Activated CD4-positive, alpha-beta memory T cell treated with anti-CD3 and anti-CD28 coated beads, Interleukin-2, amount 10 ng/mL, durations not matched to agents 7 days and 5 days (primary cell): ENCODE measurements around the gene JPT1. TPM values are rescaled to one million over a fixed set of nuclear protein-coding genes. Genes with fewer than 3 reads are reported as not detected.

ENCODE experiments used
- total RNA-seq, 2 experiments: library from RNA; stranded (reverse); gene quantifications; one replicate each; pipeline ENCODE4 v1.2.3, GENCODE V29; 2021

Gene JPT1
- total RNA-seq, 2 experiments from 2014 or later, result 305 to 329 TPM

Other genes starting within 250 kb of the JPT1 start
- gene USH1G, start 231.3 kb downstream of the JPT1 start, total RNA-seq, result not detected
- gene OTOP2, start 230.2 kb downstream of the JPT1 start, total RNA-seq, result not detected
- not detected for gene OTOP3, start 218.6 kb downstream of the JPT1 start, total RNA-seq
- gene HID1, start 181.8 kb downstream of the JPT1 start, total RNA-seq, result 1 to 10 TPM in 1 of 2 experiments, under 1 TPM in 1; 0.38 to 1.4 TPM
- under 1 TPM; 0.50 to 0.63 TPM for gene CDR2L, start 166.9 kb downstream of the JPT1 start, total RNA-seq
- 10 to 100 TPM; 45.4 to 49.6 TPM for gene MRPL58, start 141.8 kb downstream of the JPT1 start, total RNA-seq
- gene ATP5PD, start 107.5 kb downstream of the JPT1 start, total RNA-seq, result 100 to 1,000 TPM; 242 TPM
- gene KCTD2, start 107.3 kb downstream of the JPT1 start, total RNA-seq, result 10 to 100 TPM; 24.2 to 24.9 TPM
- 10 to 100 TPM; 10.4 TPM for gene SLC16A5, start 66.6 kb downstream of the JPT1 start, total RNA-seq
- gene ARMC7, start 44.5 kb downstream of the JPT1 start, total RNA-seq, result 10 to 100 TPM; 17.1 to 17.9 TPM
- 10 to 100 TPM; 68.2 to 69.4 TPM for gene NT5C, start 22.8 kb downstream of the JPT1 start, total RNA-seq
- gene SUMO2, start 28.4 kb upstream of the JPT1 start, total RNA-seq, result 100 to 1,000 TPM; 548 to 559 TPM
- 100 to 1,000 TPM; 109 to 116 TPM for gene NUP85, start 51.2 kb upstream of the JPT1 start, total RNA-seq
- 10 to 100 TPM; 73.4 to 79.4 TPM for gene GGA3, start 107.1 kb upstream of the JPT1 start, total RNA-seq
- gene MRPS7, start 107.4 kb upstream of the JPT1 start, total RNA-seq, result 10 to 100 TPM; 39.7 to 40.0 TPM
- 10 to 100 TPM; 54.8 to 60.3 TPM for gene MIF4GD, start 116.7 kb upstream of the JPT1 start, total RNA-seq
- gene SLC25A19, start 134.9 kb upstream of the JPT1 start, total RNA-seq, result 10 to 100 TPM; 24.3 to 27.9 TPM